HG03521 (cell line): ENCODE data around the gene UGT1A10.
"Not testable (repeated sequence)": the region's sequence is repeated elsewhere in the genome, so short reads cannot be mapped to it uniquely, and the experiment has no call there.

Source experiments
- ATAC-seq: cut with Tn5 transposase; IDR thresholded peaks from one replicate; pipeline ENCODE4 v1.9.1; 2021; ENCODE audit warnings: mild to moderate bottlenecking, moderate library complexity; ENCODE audit not compliant: unreplicated experiment

The UGT1A10 gene

DNA sequence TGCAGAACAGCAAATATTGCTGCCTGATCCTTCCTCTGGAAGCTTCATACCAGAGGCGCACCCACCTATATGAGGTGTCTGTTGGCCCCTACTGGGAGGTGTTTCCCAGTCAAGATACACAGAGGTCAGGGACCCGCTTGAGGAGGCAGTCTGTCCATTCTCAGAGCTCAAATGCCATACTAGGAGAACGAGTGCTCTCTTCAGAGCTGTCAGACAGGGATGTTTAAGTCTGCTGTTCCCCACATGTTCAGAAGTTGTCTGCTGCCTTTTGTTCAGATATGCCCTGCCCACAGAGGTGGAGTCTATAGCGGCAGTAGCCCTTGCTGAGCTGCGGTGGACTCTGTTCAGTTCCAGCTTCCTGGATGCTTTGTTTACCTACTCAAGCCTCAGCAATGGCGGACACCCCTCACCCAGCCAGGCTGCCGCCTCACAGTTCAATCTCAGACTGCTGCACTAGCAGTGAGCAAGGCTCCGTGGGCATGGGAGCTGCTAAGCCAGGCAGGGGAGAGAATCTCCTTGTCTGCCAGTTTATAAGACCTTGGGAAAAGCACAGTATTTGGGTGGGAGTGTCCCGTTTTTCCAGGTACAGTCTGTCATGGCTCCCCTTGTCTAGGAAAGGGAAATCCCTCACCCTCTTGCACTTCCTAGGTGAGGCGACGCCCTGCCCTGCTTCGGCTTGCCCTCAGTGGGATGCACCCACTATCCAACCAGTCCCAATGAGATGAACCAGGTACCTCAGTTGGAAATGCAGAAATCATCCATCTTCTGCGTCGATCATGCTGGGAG lies 100.8 kb downstream of the UGT1A10 start:
- not testable (repeated sequence) for ATAC-seq

DNA sequence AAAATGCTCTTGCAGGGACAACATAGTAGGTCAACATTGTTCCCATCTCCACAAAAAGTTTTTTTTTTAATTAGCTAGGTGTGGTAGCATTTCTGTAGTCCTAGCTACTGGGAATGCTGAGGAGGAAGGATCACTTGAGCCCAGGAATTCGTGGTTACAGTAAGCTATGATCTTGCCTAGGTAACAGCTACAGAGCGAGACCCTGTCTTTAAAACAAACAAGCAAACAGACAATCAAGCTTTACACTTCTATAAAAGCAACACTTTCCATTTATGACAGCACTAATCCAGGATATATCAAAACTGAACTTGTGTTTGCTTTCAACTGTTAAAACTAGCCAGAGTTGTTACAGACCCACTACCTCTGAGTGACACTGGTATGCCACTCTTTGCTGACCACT lies 104.6 kb downstream of the UGT1A10 start:
- ATAC-seq, result no peak

DNA sequence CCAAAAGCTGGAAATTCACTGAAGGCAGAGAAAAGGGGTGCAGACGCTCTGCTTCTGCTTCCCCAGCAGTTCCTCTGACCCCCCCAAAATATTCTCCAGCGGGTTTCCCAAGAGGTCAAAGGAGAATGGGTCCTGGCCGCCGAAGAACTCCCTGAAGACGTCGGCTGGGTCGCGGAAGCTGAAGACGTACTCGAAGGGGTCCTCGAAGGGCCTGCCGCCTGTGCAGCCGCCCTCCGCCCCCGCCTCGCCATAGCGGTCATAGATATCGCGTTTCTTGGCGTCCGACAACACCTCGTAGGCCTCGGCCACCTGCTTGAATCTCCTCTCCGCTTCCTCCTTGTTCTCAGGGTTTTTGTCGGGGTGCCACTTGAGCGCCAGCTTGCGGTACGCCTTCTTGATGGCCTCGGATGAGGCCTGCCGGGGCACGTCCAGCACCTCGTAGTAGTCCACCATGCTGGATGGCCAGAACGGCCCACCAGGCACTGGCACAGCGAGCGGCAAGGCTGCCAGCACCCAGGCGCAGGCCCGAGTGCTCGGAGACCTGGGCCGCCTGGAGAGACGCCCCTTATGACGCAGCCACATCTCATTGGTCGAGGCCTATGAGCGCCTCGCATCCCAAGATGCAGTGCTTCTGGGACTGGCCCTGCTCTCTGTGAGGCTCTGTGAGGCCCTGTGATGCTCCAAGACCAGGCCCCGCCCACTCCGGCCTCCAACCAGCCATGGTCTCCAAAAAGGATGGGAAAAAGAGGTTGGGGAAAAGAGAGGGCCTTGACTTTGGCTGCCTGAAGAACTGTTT lies 107.4 kb downstream of the UGT1A10 start:
- no peak for ATAC-seq

DNA sequence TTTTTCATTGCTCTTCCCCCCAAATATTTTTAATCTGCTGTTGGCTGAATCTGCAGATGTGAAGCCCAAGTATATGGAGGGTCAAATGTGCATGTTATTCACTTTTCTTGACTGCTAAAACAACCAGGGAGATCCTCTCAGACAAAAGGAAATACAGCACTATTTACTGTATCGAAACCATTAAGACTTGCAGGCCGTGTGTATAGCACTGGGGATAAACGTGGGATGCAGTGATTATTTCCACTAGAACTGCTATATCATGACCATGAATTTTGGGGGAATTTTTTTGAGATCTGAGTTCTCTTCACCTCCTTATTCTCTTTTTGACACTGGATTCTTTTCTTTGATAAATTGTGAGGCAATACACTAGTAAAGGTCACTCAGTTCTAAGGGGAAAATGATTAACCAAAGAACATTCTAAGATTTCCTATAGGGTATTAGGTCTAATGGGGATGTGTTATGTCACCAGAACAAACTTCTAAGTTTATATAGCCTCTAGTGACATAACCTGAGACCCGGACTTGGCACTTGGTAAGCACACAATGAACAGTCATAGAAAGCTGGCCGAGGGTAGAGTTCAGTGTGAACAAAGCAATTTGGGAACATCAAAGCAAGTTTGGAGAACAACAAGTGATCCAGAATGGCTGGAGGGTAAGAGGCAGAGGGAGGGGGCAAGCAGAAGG lies 109.0 kb downstream of the UGT1A10 start:
- no peak for ATAC-seq

DNA sequence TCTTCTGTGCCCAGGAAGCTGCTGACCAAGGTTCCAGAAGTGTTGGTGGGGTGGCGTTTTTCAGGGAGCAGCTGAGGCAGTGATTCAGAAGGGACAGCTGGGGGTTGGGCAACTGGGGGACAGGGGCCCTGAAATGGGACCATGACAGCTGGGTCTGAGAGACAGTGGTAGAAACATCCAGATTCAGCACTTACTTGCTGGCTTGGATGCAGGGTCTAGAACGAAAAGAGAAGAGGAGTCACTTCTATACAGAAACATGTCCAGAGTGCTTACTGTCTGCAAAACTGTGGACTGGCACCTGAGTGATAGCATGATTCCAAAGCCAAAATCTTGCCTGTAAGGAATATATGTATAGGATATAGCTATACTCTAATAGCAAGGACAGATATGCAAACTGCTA lies 109.6 kb downstream of the UGT1A10 start:
- ATAC-seq, result not testable (repeated sequence)

DNA sequence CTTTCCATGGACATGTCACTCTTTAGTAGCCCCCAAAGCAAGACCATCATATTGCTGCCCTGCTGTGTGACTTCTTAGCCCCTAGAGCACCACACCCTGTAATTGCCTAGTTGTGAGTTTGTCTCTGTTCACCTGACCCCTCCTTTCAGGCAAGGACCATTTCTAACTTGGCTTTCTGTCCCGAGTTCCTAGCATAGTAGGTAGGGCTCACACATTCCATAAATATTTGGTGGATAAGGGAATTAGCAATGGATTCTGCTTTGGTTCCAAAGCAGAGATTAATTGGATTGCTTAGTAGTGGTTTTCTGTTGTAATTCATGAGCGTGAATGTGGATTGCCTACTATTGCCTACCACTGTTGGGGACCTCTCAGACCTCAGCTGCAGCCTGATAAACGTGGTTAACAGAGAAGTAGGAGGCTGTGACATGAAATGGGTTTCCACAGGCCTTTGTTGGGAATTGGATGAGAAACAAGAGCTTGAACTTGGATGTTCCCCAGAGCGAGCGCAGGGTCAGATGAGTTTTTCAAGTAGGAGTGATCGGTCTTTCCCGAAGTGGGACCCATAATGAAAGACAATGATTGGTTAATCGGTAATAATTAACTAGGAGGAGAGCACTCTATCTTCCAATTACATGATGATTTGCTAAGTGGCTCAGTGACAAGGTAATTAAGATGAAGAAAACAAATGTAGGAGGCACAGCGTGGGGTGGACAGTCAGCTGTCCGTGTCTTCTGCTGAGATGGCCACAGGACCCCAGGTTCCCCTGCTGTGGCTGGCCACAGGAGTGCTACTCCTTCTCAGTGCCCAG lies 110.4 kb downstream of the UGT1A10 start:
- no peak for ATAC-seq

DNA sequence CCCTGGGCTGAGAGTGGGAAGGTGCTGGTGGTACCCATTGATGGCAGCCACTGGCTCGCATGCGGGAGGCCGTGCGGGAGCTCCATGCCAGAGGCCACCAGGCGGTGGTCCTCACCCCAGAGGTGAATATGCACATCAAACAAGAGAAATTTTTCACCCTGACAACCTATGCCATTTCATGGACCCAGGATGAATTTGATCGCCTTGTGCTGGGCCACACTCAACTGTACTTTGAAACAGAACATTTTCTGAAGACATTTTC lies 111.0 kb downstream of the UGT1A10 start:
- no peak for ATAC-seq

DNA sequence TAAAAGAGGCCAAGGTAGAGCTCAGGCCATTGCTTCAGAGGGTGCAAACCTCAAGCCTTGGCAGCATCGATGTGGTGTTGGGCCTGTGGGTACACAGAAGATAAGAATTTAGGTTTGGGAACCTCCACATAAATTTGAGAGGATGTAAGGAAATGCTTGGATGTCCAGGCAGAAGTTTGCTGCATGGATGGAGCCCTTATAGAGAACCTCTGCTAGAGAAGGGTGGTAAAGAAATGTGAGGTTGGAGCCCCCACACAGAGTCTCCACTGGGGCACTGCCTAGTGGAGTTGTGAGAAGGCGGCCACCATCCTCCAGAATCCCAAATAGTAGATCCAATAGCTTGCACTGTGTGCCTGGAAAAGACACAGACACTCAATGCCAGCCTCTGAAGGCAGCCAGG lies 114.4 kb downstream of the UGT1A10 start:
- ATAC-seq, result not testable (repeated sequence)

DNA sequence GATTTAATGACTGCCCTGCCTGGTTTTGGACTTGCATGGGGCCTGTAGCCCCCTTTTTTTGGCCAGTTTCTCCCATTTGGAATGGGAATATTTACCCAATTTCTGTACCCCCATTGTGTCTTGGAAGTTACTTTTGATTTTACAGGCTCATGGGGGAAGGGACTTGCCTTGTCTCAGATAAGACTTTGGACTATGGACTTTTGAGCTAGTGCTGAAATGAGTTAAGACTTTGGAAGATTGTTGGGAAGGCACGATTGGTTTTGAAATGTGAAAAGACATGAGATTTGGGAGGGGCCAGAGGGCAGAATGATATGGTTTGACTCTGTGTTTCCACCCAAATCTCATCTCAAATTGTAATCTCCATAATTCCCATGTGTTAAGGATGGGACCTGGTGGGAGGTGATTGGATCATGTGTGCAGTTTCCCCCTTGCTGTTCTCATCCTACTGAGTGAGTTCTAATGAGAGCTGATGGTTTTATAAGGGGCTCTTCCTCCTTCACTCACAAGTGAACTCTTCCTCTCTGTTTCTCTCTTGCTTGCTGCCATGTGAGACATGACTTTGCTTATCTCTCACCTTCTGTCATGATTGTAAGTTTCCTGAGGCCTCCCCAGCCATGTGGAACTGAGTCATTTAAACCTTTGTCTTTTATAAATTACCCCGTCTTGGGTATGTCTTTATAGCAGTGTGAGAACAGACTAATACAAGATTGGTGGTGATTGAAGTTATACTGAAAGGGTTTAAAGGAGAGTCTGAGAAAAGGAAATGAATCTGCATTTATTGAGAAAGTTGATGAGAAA lies 115.2 kb downstream of the UGT1A10 start:
- ATAC-seq, result not testable (repeated sequence)

DNA sequence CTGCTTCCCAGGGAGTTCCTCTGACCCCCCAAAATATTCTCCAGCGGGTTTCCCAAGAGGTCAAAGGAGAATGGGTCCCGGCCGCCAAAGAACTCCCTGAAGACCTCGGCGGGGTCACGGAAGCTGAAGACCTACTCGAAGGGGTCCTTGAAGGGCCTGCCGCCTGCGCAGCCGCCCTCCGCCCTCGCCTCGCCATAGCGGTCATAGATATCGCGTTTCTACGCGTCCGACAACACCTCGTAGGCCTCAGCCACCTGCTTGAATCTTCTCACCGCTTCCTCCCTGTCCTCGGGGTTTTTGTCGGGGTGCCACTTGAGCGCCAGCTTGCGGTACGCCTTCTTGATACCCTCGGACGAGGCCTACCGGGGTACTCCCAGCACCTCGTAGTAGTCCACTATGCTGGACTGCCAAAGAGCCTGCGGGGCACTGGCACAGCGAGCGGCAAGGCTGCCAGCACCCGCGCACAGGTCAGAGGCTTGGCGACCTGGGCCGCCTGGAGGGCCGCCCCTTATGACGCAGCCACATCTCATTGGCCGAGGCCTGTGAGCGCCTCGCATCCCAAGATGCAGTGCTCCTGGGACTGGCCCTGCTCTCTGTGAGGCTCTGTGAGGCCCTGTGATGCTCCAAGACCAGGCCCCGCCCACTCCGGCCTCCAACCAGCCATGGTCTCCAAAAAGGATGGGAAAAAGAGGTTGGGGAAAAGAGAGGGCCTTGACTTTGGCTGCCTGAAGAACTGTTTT lies 118.8 kb downstream of the UGT1A10 start:
- ATAC-seq, result no peak

DNA sequence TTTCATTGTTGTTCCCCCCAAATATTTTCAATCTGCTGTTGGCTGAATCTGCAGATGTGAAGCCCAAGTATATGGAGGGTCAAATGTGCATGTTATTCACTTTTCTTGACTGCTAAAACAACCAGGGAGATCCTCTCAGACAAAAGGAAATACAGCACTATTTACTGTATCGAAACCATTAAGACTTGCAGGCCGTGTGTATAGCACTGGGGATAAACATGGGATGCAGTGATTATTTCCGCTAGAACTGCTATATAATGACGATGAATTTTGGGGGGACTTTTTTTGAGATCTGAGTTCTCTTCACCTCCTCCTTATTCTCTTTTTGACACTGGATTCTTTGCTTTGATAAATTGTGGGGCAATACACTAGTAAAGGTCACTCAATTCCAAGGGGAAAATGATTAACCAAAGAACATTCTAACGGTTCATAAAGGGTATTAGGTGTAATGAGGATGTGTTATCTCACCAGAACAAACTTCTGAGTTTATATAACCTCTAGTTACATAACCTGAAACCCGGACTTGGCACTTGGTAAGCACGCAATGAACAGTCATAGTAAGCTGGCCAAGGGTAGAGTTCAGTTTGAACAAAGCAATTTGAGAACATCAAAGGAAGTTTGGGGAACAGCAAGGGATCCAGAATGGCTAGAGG lies 120.3 kb downstream of the UGT1A10 start:
- ATAC-seq, result no peak

DNA sequence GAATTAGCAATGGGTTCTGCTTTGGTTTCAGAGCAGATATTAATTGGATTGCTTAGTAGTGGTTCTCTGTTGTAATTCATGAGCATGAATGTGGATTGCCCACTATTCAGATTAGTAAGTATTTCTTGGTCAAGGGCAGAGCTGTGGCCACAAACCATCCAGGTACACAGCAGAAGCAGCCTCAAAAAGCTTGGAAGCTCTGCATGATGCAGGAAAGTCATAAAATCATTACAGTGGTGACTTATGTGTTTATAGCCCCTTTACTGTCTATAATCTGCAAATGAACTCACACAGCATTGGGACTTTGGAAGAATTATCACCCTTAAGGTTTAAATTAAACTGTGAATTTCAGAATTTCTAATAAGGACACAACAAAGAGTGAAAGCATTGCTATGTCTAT lies 121.9 kb downstream of the UGT1A10 start:
- ATAC-seq, result no peak

DNA sequence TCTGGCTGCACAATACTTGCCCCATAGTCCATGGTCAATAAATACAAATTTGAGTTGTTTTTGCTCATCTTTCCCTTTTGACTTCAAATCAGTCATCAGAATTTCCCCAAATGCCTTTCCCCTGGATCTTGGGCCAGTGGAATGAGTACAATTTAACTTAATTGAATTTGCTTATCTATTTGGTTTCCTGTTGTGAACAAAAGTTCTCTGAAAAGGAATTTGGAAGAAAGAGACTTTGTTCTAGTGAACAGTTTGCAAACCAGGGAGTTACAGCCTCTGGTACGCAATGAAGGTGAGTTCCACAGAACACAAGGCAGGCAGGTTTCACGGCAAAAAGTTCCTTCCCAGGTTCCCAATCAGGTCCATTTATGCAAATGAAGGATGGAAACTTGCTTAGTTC lies 122.6 kb downstream of the UGT1A10 start:
- no peak for ATAC-seq

DNA sequence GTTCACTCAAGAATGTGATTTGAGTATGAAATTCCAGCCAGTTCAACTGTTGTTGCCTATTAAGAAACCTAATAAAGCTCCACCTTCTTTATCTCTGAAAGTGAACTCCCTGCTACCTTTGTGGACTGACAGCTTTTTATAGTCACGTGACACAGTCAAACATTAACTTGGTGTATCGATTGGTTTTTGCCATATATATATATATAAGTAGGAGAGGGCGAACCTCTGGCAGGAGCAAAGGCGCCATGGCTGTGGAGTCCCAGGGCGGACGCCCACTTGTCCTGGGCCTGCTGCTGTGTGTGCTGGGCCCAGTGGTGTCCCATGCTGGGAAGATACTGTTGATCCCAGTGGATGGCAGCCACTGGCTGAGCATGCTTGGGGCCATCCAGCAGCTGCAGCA lies 123.8 kb downstream of the UGT1A10 start, which contains the start of gene UGT1A1:
TSS of gene UGT1A1 (plus strand) at position 228 of the 400 bp plus-strand sequence. CDS start at position 246, 18 bp downstream.
- ATAC-seq, result no peak

DNA sequence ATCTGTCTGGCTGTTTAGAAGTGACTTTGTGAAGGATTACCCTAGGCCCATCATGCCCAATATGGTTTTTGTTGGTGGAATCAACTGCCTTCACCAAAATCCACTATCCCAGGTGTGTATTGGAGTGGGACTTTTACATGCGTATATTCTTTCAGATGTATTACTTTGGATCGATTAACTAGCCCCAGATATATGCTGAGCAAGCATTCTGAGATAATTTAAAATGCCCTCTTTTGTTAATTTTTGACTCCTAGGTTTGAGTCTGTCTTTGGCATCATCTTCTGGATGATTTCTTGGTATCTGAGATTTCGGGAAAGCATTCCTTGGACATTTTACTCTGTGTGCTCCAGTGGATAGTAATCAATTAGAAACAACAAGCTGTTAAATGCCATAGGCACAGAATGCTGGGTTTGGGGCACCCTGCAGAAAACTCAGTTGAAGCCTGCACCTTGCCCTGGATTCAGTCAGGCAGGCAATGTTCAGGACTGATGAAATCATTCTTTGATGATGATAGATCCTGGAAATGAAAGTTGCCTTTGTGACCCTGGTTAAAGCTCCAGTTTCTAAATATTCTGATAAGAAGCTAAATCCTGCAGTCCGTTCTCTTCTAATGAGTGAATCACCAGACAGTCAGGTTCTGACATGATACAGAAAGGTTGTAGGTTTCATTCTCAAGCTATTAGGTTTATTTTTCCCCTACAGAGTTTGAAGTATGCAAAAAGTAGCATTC lies 125.0 kb downstream of the UGT1A10 start:
- no peak for ATAC-seq

DNA sequence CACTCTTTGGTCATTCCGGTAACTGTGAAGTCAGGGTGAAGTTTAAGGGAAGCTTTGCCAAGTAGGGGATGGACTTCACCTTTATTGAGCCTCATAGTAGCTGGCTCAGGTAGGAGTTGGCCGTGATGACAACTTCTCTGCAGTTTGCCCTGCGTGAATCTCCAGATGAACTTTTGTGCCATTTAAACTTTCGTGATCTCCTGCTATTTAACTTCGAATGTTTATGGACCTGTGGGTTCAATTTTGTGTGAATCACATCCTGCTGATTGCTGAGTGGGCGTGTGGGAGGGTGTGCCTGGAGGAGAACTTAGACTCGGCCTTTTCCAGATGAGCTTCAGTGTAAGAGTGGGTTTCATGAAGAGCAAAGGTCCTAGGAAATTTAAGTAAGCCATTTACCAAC lies 128.0 kb downstream of the UGT1A10 start:
- ATAC-seq, result no peak

DNA sequence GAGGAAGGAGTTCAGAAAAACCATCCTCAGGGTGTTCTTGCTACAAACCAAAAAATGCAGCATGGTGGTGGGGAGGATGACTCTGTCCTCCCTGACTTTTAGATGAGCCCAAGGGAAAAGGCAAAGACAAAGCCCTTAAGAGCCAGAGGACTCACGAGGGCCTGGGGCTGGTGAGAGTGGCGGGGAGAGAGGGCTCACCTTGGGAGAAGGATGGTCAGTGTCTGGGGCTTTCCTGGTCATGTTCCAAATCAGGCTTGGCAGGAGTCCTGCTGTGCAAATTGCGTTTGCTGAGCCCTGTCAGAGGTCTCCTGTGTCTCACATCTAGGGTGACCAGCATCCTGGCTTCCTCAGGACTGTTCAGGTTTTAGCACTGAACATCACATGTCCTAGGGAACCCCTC lies 128.5 kb downstream of the UGT1A10 start:
- ATAC-seq, result no peak

DNA sequence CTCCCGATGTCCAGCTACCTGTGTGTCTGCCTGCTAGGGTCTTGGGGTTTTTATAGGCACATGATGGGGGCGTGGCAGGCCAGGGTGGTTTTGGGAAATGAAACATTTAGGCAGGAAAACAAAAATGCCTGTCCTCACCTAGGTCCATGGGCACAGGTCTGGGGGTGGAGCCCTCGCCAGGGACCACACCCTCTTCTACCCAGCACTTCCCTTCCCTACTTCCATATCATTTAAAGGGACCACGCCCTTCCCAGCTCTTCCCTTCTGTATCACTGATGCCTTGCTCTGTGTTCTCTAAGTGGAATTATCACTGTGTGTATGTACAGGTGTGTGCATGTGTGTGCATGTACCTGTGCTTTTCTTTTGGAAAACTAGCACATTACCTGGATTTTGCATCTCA lies 130.2 kb downstream of the UGT1A10 start:
- no peak for ATAC-seq
